Pulmonary artery endothelial cell (primary cell): ENCODE data around the gene CNTN4. TPM values are rescaled to one million over a fixed set of nuclear protein-coding genes. Genes with fewer than 3 reads are reported as not detected.

Source experiments
- DNase-seq: peaks from one replicate; pipeline ENCODE4 v3.0.0-alpha.2; 2011; ENCODE audit warnings: low read depth, low spot score
- total RNA-seq: library from RNA; depleted of rRNA; stranded (reverse); fragments of >200 nt; gene quantifications from 2 replicates; pipeline ENCODE4 v1.2.3, GENCODE V29; 2014

CNTN4 gene
- total RNA-seq, 1 donor from 2014 or later = not detected

- DNase-seq = no peak
Measured at GRCh38 chr3:2261747-2262146, 163.1 kb downstream of the CNTN4 start.

GRCh38 chr3:2262204-2262603 is 163.5 kb downstream of the CNTN4 start:
- DNase-seq = no peak

GRCh38 chr3:2266606-2267005 is 167.9 kb downstream of the CNTN4 start:
- no peak for DNase-seq

GRCh38 chr3:2268779-2269178 is 170.1 kb downstream of the CNTN4 start:
- DNase-seq = no peak

GRCh38 chr3:2274526-2274925 is 175.9 kb downstream of the CNTN4 start:
- no peak for DNase-seq

GRCh38 chr3:2283818-2284217 is 185.2 kb downstream of the CNTN4 start:
- no peak for DNase-seq

- DNase-seq = no peak
Measured at GRCh38 chr3:2300938-2301337, 202.3 kb downstream of the CNTN4 start.

- no peak for DNase-seq
Measured at GRCh38 chr3:2301361-2301760, 202.7 kb downstream of the CNTN4 start.

- no peak for DNase-seq
Measured at GRCh38 chr3:2303566-2303965, 204.9 kb downstream of the CNTN4 start.

GRCh38 chr3:2311022-2311421 is 212.4 kb downstream of the CNTN4 start:
- DNase-seq = no peak

- no peak for DNase-seq
Measured at GRCh38 chr3:2317521-2317920, 218.9 kb downstream of the CNTN4 start.

GRCh38 chr3:2334921-2335320 is 236.3 kb downstream of the CNTN4 start:
- no peak for DNase-seq

GRCh38 chr3:2343031-2343682 is 244.5 kb downstream of the CNTN4 start:
- DNase-seq = no peak

- DNase-seq = no peak
Measured at GRCh38 chr3:2352134-2352762, 253.6 kb downstream of the CNTN4 start.

GRCh38 chr3:2354702-2355101 is 256.0 kb downstream of the CNTN4 start:
- no peak for DNase-seq

- DNase-seq = no peak
Measured at GRCh38 chr3:2356298-2356950, 257.8 kb downstream of the CNTN4 start.

GRCh38 chr3:2360815-2361214 is 262.1 kb downstream of the CNTN4 start:
- DNase-seq = no peak

- DNase-seq = no peak
Measured at GRCh38 chr3:2362122-2362521, 263.5 kb downstream of the CNTN4 start.

- no peak for DNase-seq
Measured at GRCh38 chr3:2363854-2364253, 265.2 kb downstream of the CNTN4 start.

- no peak for DNase-seq
Measured at GRCh38 chr3:2370317-2370716, 271.7 kb downstream of the CNTN4 start.

GRCh38 chr3:2372306-2372705 is 273.6 kb downstream of the CNTN4 start:
- no peak for DNase-seq

GRCh38 chr3:2375376-2375775 is 276.7 kb downstream of the CNTN4 start:
- DNase-seq = no peak

GRCh38 chr3:2377281-2377680 is 278.6 kb downstream of the CNTN4 start:
- no peak for DNase-seq
